K562 (cell line): Measurements from ENCODE around the gene KRT81.

ENCODE experiments used
- CREB1 ChIP-seq, 2 experiments: sonication (generic) in 1 of 2; formaldehyde crosslinking in 1 of 2; IDR thresholded peaks; 2 replicates each; pipeline versions ENCODE4 v1.6.1 to v1.8.0; 2012 to 2022; ENCODE audit warnings: inconsistent platforms in 1 of 2, mild to moderate bottlenecking in 1 of 2, missing genetic modification reagents in 1 of 2, moderate library complexity in 1 of 2
- NFIC ChIP-seq: fragments of 450-650 bp; IDR thresholded peaks from 2 replicates; pipeline ENCODE4 v1.6.1; 2017; ENCODE audit warnings: mild to moderate bottlenecking, inconsistent platforms
- TF ChIP-seq, protein P1 (sequence below), 2 experiments: IDR thresholded peaks; 2 replicates each; pipeline ENCODE4 v1.6.1; 2012; ENCODE audit warnings: improper control_type of control experiment in 2 of 2, low read depth in 2 of 2, low read length in 2 of 2, borderline replicate concordance in 1 of 2

DNA sequence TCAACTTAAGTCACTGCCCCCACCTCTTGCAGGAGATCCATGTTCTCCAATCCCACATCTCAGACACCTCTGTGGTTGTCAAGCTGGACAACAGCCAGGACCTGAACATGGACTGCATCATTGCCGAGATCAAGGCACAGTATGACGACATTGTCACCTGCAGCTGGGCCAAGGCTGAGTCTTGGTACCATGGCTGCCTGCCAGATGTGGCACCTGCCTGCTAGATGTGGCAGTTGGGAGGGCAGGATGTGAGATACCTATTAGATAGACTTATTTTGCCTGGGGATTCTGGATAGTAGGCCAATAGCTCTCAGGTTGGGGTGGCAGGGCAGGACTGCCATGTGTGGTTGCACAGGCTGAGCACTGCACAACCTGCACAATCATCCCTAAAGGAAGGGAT is 24.8 kb downstream of the KRT81 start:
- TF ChIP-seq NFIC (no peak), CREB1 (IDR thresholded peaks at IDR 0.05) (no peak), CREB1 (CRISPR knock-in tag; IDR thresholded peaks at IDR 0.05) (no peak)
- TF ChIP-seq, protein P1, sequence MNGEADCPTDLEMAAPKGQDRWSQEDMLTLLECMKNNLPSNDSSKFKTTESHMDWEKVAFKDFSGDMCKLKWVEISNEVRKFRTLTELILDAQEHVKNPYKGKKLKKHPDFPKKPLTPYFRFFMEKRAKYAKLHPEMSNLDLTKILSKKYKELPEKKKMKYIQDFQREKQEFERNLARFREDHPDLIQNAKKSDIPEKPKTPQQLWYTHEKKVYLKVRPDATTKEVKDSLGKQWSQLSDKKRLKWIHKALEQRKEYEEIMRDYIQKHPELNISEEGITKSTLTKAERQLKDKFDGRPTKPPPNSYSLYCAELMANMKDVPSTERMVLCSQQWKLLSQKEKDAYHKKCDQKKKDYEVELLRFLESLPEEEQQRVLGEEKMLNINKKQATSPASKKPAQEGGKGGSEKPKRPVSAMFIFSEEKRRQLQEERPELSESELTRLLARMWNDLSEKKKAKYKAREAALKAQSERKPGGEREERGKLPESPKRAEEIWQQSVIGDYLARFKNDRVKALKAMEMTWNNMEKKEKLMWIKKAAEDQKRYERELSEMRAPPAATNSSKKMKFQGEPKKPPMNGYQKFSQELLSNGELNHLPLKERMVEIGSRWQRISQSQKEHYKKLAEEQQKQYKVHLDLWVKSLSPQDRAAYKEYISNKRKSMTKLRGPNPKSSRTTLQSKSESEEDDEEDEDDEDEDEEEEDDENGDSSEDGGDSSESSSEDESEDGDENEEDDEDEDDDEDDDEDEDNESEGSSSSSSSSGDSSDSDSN (IDR thresholded peaks at IDR 0.05; ENCODE audit: borderline replicate concordance in 1 of 2, low read depth in 2 of 2, low read length in 2 of 2): no peak
